ENCODE measurements around the gene DPP6.

Gene DPP6

GRCh38 chr7:154789404-154789803 is 737.2 kb downstream of the DPP6 start:
- DNase-seq (ENCODE audit: extremely low spot score): no peak
- no peak for TF ChIP-seq CTCF (IDR thresholded peaks at IDR 0.05; ENCODE audit: control extremely low read depth, extremely low read depth, low read depth, missing control alignments)
- CTCF ChIA-PET: no interaction called here
- POLR2A ChIA-PET: no interaction called here

GRCh38 chr7:154791611-154792010 is 739.4 kb downstream of the DPP6 start:
- CTCF ChIA-PET: no interaction called here
- POLR2A ChIA-PET: no interaction called here
- DNase-seq (ENCODE audit: extremely low spot score): no peak
- no peak for TF ChIP-seq CTCF (IDR thresholded peaks at IDR 0.05; ENCODE audit: control extremely low read depth, extremely low read depth, low read depth, missing control alignments)

GRCh38 chr7:154792436-154793055 is 740.3 kb downstream of the DPP6 start:
- TF ChIP-seq CTCF (IDR thresholded peaks at IDR 0.05; ENCODE audit: control extremely low read depth, extremely low read depth, low read depth, missing control alignments): no peak
- DNase-seq (ENCODE audit: extremely low spot score): no peak
- CTCF ChIA-PET: no interaction called here
- POLR2A ChIA-PET: no interaction called here

GRCh38 chr7:154794147-154794780 is 742.1 kb downstream of the DPP6 start:
- CTCF ChIA-PET: no interaction called here
- DNase-seq (ENCODE audit: extremely low spot score): no peak
- TF ChIP-seq CTCF (IDR thresholded peaks at IDR 0.05; ENCODE audit: control extremely low read depth, extremely low read depth, low read depth, missing control alignments): peak; percentile 2

GRCh38 chr7:154795014-154795413 is 742.8 kb downstream of the DPP6 start:
- no peak for DNase-seq (ENCODE audit: extremely low spot score)
- TF ChIP-seq CTCF (IDR thresholded peaks at IDR 0.05; ENCODE audit: control extremely low read depth, extremely low read depth, low read depth, missing control alignments): no peak
- ChIA-PET POLR2A (no interaction called here), CTCF (no interaction called here)

More at GRCh38 chr7:154794147-154794780, 742.1 kb downstream of the DPP6 start:
- POLR2A ChIA-PET: no interaction called here

GRCh38 chr7:154795437-154795836 is 743.2 kb downstream of the DPP6 start:
- ChIA-PET POLR2A (no interaction called here), CTCF (no interaction called here)
- TF ChIP-seq CTCF (IDR thresholded peaks at IDR 0.05; ENCODE audit: control extremely low read depth, extremely low read depth, low read depth, missing control alignments): no peak
- no peak for DNase-seq (ENCODE audit: extremely low spot score)

Measured in GM10248 (cell line).